Measurements from ENCODE around the gene ZNF862.
"Not testable (repeated sequence)": the region's sequence is repeated elsewhere in the genome, so short reads cannot be mapped to it uniquely, and the experiment has no call there.

Gene ZNF862

GRCh38 chr7:149828357-149829309, 9.5 kb upstream of the ZNF862 start:
- no peak for TF ChIP-seq CTCF (conservative IDR thresholded peaks at IDR 0.05; ENCODE audit: low read length)
- no peak for DNase-seq (ENCODE audit: low read depth)
- H3K4me3 ChIP-seq (ENCODE audit: low read length), result no peak overlapping the region

- not testable (repeated sequence) for DNase-seq (ENCODE audit: low read depth); H3K4me3 ChIP-seq (ENCODE audit: low read length)
These were observed 7.6 kb upstream of the ZNF862 start for GRCh38 chr7:149830527-149830926.

DNA sequence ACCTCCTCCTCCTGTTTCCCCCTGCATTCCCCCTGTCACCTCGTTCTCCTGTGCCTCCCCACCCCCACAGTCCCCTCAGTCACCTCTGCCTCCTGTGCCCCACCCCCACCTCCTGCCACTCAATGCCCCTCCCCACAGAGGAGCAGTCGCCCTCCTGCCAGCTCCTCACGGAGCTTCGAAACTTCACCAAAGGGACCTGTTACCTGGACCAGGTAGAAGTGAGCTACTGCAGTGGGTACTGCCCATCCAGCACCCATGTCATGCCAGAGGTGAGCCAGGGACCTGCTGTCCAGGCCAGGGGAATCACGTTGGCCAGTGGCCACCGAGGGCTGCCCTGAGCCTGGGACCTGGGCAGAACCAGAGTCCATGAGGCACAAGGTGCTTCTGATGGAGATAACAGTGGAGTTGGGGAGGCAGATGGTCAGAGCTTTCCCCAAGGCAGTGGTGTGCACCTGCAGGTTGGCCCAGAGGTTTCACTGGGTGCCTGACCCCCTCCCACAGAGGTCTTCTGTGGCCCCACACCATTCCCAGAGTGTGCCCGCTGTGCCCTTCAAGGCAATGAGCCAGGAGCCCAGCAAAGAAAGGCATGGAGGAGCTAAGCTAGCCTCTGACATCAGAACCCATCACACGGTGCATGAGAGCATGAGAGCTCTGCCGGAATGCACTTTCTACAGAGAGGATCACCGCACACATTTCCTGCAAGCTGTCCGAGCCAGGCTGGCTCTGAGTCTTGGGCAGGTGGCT, 7.0 kb upstream of the ZNF862 start:
- no peak for DNase-seq (ENCODE audit: low read depth)
- no peak for TF ChIP-seq CTCF (conservative IDR thresholded peaks at IDR 0.05; ENCODE audit: low read length)
- H3K4me3 ChIP-seq (ENCODE audit: low read length), result no peak overlapping the region

DNA sequence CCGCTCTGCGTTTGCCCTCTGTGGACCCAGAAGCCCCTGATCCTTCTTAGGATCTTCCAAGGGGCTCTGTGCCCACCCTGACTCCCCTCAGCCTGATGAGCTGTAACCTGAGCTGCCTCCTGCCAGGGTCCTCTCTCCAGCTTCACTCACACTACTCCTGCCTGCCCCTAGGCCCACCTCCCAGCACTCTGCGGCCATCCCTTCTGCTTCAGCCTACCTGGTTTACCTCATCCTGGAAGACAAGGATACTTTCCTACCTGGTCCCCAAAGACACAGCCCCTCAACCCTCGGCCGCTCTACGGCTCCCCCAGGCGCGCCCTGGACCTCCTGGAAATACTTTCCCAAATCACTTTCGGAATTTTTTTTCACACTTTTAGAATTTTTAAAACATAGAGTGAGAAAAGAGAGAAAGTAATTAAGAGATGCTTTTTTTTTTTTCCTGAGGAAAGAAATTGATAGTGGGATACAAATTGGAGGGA, 6.4 kb upstream of the ZNF862 start:
- TF ChIP-seq CTCF (conservative IDR thresholded peaks at IDR 0.05; ENCODE audit: low read length), result no peak
- no peak overlapping the region for H3K4me3 ChIP-seq (ENCODE audit: low read length)
- DNase-seq (ENCODE audit: low read depth), result no peak

- no peak for DNase-seq (ENCODE audit: low read depth)
- TF ChIP-seq CTCF (conservative IDR thresholded peaks at IDR 0.05; ENCODE audit: low read length), result no peak
- H3K4me3 ChIP-seq (ENCODE audit: low read length), result no peak overlapping the region
These were observed 5.7 kb upstream of the ZNF862 start for GRCh38 chr7:149832332-149833041.

GRCh38 chr7:149833495-149834130, 4.6 kb upstream of the ZNF862 start:
- H3K4me3 ChIP-seq (ENCODE audit: low read length), result no peak overlapping the region
- no peak for TF ChIP-seq CTCF (conservative IDR thresholded peaks at IDR 0.05; ENCODE audit: low read length)
- DNase-seq (ENCODE audit: low read depth), result no peak

- no peak for DNase-seq (ENCODE audit: low read depth)
- no peak overlapping the region for H3K4me3 ChIP-seq (ENCODE audit: low read length)
- TF ChIP-seq CTCF (conservative IDR thresholded peaks at IDR 0.05; ENCODE audit: low read length), result no peak
These were observed 3.6 kb upstream of the ZNF862 start for GRCh38 chr7:149834601-149835000.

Measured in AG10803 (cell line).